HepG2 (cell line): ENCODE results near the gene CHKB. TPM values are rescaled to one million over a fixed set of nuclear protein-coding genes. Genes with fewer than 3 reads are reported as not detected.
A peak's percentile ranks its signal among the peaks of the same experiment; 100 is the strongest.

Experiments
- AHR ChIP-seq: IDR thresholded peaks from 2 replicates; pipeline ENCODE4 v1.6.1; 2018; ENCODE audit warnings: missing genetic modification reagents, missing compliant biosample characterization
- CAMTA2 ChIP-seq: sonication (generic); formaldehyde crosslinking; IDR thresholded peaks from 2 replicates; pipeline ENCODE4 v1.4.0; 2020; ENCODE audit warnings: mild to moderate bottlenecking, missing genetic modification reagents, borderline replicate concordance
- JUNB ChIP-seq: sonication (generic); formaldehyde crosslinking; IDR thresholded peaks from 2 replicates; pipeline ENCODE4 v1.8.0; 2022; ENCODE audit warnings: missing genetic modification reagents, mild to moderate bottlenecking, borderline replicate concordance
- REL ChIP-seq: sonication (generic); formaldehyde crosslinking; conservative IDR thresholded peaks from 2 replicates; pipeline ENCODE4 v1.8.0; 2022; ENCODE audit warnings: mild to moderate bottlenecking, missing genetic modification reagents, moderate library complexity
- SATB2 ChIP-seq: sonication (generic); formaldehyde crosslinking; IDR thresholded peaks from 2 replicates; pipeline ENCODE4 v1.5.0; 2020; ENCODE audit warnings: missing genetic modification reagents
- SIN3B ChIP-seq: fragments of 150-350 bp; IDR thresholded peaks from 2 replicates; pipeline ENCODE4 v1.6.1; 2014; ENCODE audit warnings: low read length
- SRY ChIP-seq: sonication (generic); formaldehyde crosslinking; IDR thresholded peaks from 2 replicates; pipeline ENCODE4 v1.8.0; 2022; ENCODE audit warnings: mild to moderate bottlenecking, missing genetic modification reagents
- TOPORS ChIP-seq: sonication (generic); formaldehyde crosslinking; IDR thresholded peaks from 2 replicates; pipeline ENCODE4 v1.8.0; 2023; ENCODE audit warnings: mild to moderate bottlenecking, missing genetic modification reagents
- ZBTB3 ChIP-seq: sonication (generic); formaldehyde crosslinking; IDR thresholded peaks from 2 replicates; pipeline ENCODE4 v1.4.0; 2020; ENCODE audit warnings: low read depth, mild to moderate bottlenecking, moderate library complexity, missing genetic modification reagents, borderline replicate concordance
- ZBTB8A ChIP-seq: sonication (generic); formaldehyde crosslinking; IDR thresholded peaks from 2 replicates; pipeline ENCODE4 v1.4.0; 2020; ENCODE audit warnings: mild to moderate bottlenecking, low read depth, missing genetic modification reagents, borderline replicate concordance
- ZFP36L2 ChIP-seq: sonication (generic); formaldehyde crosslinking; IDR thresholded peaks from 2 replicates; pipeline ENCODE4 v1.4.0; 2020; ENCODE audit warnings: missing genetic modification reagents
- ZFP82 ChIP-seq: sonication (generic); formaldehyde crosslinking; IDR thresholded peaks from 2 replicates; pipeline ENCODE4 v1.5.1; 2020; ENCODE audit warnings: mild to moderate bottlenecking, missing genetic modification reagents, borderline replicate concordance
- ZNF263 ChIP-seq: sonication (generic); formaldehyde crosslinking; IDR thresholded peaks from 2 replicates; pipeline ENCODE4 v1.4.0; 2020; ENCODE audit warnings: missing genetic modification reagents
- ZNF329 ChIP-seq: sonication (generic); formaldehyde crosslinking; IDR thresholded peaks from 2 replicates; pipeline ENCODE4 v1.9.0; 2021; ENCODE audit warnings: low read depth, mild to moderate bottlenecking, missing genetic modification reagents
- ZNF382 ChIP-seq: sonication (generic); formaldehyde crosslinking; IDR thresholded peaks from 2 replicates; pipeline ENCODE4 v1.5.0; 2020; ENCODE audit warnings: missing genetic modification reagents, mild to moderate bottlenecking, borderline replicate concordance
- ZNF709 ChIP-seq: sonication (generic); formaldehyde crosslinking; IDR thresholded peaks from 2 replicates; pipeline ENCODE4 v1.5.0; 2020; ENCODE audit warnings: mild to moderate bottlenecking, missing genetic modification reagents
- ZNF772 ChIP-seq: sonication (generic); formaldehyde crosslinking; IDR thresholded peaks from 2 replicates; pipeline ENCODE4 v1.5.0; 2020; ENCODE audit warnings: mild to moderate bottlenecking, missing genetic modification reagents
- ZNF777 ChIP-seq: sonication (generic); formaldehyde crosslinking; IDR thresholded peaks from 2 replicates; pipeline ENCODE4 v1.4.0; 2020; ENCODE audit warnings: missing genetic modification reagents
- polyA plus RNA-seq, 8 experiments: library from polyadenylated mRNA; depleted of rRNA in 3 of 8; stranded (reverse) in 7 of 8; unstranded in 1 of 8; fragments of >200 nt; fragmentation: Illumina TruSeq in 4 of 8; extraction: Trizol in 4 of 8; gene quantifications; 2 replicates each; pipeline versions ENCODE4 v1.2.1 to v1.2.3, GENCODE V29; 2011 to 2016; ENCODE audit warnings: low read depth in 4 of 8, missing spikeins in 1 of 8, mixed read lengths in 1 of 8; ENCODE audit not compliant: insufficient read depth in 1 of 8
- total RNA-seq, 5 experiments: library from RNA; depleted of rRNA; stranded (reverse); fragments of >200 nt; fragmentation: Illumina TruSeq; extraction: Trizol; gene quantifications; 2 replicates each; pipeline ENCODE4 v1.2.3, GENCODE V29; 2016; ENCODE audit warnings: low read depth in 1 of 5
- TF ChIP-seq, protein P1 (sequence below): sonication (generic); formaldehyde crosslinking; IDR thresholded peaks from 2 replicates; pipeline ENCODE4 v1.5.0; 2020; ENCODE audit warnings: missing genetic modification reagents
- TF ChIP-seq, protein P2 (sequence below): sonication (generic); formaldehyde crosslinking; IDR thresholded peaks from 2 replicates; pipeline ENCODE4 v1.4.0; 2020; ENCODE audit warnings: missing genetic modification reagents, mild to moderate bottlenecking, borderline replicate concordance
- TF ChIP-seq, protein P3 (sequence below): sonication (generic); formaldehyde crosslinking; IDR thresholded peaks from 2 replicates; pipeline ENCODE4 v1.5.1; 2020; ENCODE audit warnings: mild to moderate bottlenecking, missing genetic modification reagents, moderate library complexity
- TF ChIP-seq, protein P4 (sequence below): sonication (generic); formaldehyde crosslinking; IDR thresholded peaks from 2 replicates; pipeline ENCODE4 v1.4.0; 2020; ENCODE audit warnings: mild to moderate bottlenecking, missing genetic modification reagents

Gene CHKB
- total and polyA plus RNA-seq, 2 of the 13 experiments (the other 11 are each of a cell fraction or from before 2014, with no cell fraction given) = 24.5 to 42.7 TPM

GRCh38 chr22:50562523-50563412, 19.9 kb downstream of the CHKB start, which contains the start of gene SYCE3 (continued):
- TF ChIP-seq ZNF709 (CRISPR knock-in tag) (no peak), SATB2 (no peak), ZFP82 (no peak), AHR (CRISPR knock-in tag) (0 out of 2 replicates have a peak, but pooled peaks have one; percentile 46), ZBTB8A (CRISPR knock-in tag) (no peak), ZNF382 (CRISPR knock-in tag) (no peak), ZFP36L2 (CRISPR knock-in tag) (no peak), REL (CRISPR knock-in tag) (no peak), ZNF263 (CRISPR knock-in tag) (no peak), ZNF772 (CRISPR knock-in tag) (peak; percentile 70; the same call in 1 of the 2 replicates), SRY (CRISPR knock-in tag) (peak; percentile 67; the same call in 1 of the 2 replicates), TOPORS (CRISPR knock-in tag) (no peak), ZNF777 (CRISPR knock-in tag) (peak; percentile 63), CAMTA2 (CRISPR knock-in tag) (no peak), ZNF329 (CRISPR knock-in tag) (no peak), JUNB (CRISPR knock-in tag) (no peak), SIN3B (no peak), ZBTB3 (CRISPR knock-in tag) (no peak)
- TF ChIP-seq, protein P1, sequence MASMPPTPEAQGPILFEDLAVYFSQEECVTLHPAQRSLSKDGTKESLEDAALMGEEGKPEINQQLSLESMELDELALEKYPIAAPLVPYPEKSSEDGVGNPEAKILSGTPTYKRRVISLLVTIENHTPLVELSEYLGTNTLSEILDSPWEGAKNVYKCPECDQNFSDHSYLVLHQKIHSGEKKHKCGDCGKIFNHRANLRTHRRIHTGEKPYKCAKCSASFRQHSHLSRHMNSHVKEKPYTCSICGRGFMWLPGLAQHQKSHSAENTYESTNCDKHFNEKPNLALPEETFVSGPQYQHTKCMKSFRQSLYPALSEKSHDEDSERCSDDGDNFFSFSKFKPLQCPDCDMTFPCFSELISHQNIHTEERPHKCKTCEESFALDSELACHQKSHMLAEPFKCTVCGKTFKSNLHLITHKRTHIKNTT = no peak
- TF ChIP-seq, protein P2, sequence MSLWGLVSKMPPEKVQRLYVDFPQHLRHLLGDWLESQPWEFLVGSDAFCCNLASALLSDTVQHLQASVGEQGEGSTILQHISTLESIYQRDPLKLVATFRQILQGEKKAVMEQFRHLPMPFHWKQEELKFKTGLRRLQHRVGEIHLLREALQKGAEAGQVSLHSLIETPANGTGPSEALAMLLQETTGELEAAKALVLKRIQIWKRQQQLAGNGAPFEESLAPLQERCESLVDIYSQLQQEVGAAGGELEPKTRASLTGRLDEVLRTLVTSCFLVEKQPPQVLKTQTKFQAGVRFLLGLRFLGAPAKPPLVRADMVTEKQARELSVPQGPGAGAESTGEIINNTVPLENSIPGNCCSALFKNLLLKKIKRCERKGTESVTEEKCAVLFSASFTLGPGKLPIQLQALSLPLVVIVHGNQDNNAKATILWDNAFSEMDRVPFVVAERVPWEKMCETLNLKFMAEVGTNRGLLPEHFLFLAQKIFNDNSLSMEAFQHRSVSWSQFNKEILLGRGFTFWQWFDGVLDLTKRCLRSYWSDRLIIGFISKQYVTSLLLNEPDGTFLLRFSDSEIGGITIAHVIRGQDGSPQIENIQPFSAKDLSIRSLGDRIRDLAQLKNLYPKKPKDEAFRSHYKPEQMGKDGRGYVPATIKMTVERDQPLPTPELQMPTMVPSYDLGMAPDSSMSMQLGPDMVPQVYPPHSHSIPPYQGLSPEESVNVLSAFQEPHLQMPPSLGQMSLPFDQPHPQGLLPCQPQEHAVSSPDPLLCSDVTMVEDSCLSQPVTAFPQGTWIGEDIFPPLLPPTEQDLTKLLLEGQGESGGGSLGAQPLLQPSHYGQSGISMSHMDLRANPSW = no peak
- TF ChIP-seq, protein P3, sequence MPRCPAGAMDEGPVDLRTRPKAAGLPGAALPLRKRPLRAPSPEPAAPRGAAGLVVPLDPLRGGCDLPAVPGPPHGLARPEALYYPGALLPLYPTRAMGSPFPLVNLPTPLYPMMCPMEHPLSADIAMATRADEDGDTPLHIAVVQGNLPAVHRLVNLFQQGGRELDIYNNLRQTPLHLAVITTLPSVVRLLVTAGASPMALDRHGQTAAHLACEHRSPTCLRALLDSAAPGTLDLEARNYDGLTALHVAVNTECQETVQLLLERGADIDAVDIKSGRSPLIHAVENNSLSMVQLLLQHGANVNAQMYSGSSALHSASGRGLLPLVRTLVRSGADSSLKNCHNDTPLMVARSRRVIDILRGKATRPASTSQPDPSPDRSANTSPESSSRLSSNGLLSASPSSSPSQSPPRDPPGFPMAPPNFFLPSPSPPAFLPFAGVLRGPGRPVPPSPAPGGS (CRISPR knock-in tag) = no peak; the same call in 1 of the 2 replicates
- TF ChIP-seq, protein P4, sequence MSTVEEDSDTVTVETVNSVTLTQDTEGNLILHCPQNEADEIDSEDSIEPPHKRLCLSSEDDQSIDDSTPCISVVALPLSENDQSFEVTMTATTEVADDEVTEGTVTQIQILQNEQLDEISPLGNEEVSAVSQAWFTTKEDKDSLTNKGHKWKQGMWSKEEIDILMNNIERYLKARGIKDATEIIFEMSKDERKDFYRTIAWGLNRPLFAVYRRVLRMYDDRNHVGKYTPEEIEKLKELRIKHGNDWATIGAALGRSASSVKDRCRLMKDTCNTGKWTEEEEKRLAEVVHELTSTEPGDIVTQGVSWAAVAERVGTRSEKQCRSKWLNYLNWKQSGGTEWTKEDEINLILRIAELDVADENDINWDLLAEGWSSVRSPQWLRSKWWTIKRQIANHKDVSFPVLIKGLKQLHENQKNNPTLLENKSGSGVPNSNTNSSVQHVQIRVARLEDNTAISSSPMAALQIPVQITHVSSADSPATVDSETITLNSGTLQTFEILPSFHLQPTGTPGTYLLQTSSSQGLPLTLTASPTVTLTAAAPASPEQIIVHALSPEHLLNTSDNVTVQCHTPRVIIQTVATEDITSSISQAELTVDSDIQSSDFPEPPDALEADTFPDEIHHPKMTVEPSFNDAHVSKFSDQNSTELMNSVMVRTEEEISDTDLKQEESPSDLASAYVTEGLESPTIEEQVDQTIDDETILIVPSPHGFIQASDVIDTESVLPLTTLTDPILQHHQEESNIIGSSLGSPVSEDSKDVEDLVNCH (CRISPR knock-in tag) = no peak
